Measurements from ENCODE around the gene STX18.

DNA sequence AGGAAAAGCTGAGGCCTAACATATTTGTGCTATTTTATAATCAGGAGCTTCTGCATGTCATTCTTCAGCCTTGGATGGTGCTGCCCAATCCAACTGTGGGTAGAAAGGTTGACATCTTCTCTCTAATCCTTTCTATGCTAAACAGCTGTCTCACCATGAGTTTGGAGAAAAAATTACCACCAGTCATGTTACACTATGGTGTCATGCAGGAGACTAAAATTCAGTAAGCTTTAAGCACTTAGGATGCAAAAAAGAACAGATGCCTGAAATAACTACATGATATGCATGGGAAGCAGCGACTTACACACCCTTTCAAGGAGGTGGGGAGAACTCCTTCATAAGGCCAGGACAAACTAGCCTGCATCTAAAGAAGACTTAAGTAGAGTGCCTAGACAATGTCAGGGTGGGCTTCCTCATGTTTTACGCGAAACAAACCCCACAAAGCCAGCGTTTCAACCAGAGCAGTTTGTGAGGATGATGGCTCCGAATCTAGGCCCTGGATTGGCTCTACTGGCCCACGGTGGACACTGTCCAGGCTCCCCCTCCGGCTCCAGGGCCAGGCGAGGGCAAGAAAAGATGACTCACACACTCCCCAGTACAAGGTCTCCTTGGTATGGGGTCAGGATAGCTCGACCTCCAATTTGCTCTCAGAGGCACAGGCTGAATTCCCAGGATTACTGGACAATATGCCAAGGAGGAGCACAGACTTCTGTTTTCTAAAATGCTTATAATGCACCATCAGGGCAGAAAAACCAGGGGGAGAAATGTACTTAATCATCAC lies 45.1 kb downstream of the STX18 start:
- TF ChIP-seq, protein P1, sequence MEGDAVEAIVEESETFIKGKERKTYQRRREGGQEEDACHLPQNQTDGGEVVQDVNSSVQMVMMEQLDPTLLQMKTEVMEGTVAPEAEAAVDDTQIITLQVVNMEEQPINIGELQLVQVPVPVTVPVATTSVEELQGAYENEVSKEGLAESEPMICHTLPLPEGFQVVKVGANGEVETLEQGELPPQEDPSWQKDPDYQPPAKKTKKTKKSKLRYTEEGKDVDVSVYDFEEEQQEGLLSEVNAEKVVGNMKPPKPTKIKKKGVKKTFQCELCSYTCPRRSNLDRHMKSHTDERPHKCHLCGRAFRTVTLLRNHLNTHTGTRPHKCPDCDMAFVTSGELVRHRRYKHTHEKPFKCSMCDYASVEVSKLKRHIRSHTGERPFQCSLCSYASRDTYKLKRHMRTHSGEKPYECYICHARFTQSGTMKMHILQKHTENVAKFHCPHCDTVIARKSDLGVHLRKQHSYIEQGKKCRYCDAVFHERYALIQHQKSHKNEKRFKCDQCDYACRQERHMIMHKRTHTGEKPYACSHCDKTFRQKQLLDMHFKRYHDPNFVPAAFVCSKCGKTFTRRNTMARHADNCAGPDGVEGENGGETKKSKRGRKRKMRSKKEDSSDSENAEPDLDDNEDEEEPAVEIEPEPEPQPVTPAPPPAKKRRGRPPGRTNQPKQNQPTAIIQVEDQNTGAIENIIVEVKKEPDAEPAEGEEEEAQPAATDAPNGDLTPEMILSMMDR (IDR thresholded peaks at IDR 0.05): no peak
- TF ChIP-seq EZH2phosphoT487 (IDR thresholded peaks at IDR 0.05): no peak

Measured in neural progenitor cell (in vitro differentiated cells).